ENCODE results near the gene PRKX.
"Not testable (repeated sequence)": the region's sequence is repeated elsewhere in the genome, so short reads cannot be mapped to it uniquely, and the experiment has no call there.

PRKX gene

GRCh38 chrX:3713225-3713936 is at the start of gene PRKX:
TSS of gene PRKX (minus strand) at chrX:3713649. CDS start at chrX:3713253, 396 bp downstream.
- DNase-seq (ENCODE audit: low read depth): no peak

GRCh38 chrX:3763111-3763510 is 49.7 kb upstream of the PRKX start:
- DNase-seq (ENCODE audit: low read depth): no peak

- DNase-seq (ENCODE audit: low read depth): no peak
Observed at GRCh38 chrX:3757510-3758025, 44.1 kb upstream of the PRKX start.

GRCh38 chrX:3748052-3748559 is 34.7 kb upstream of the PRKX start:
- no peak for DNase-seq (ENCODE audit: low read depth)

GRCh38 chrX:3743801-3744439 is 30.5 kb upstream of the PRKX start:
- DNase-seq (ENCODE audit: low read depth): no peak

DNA sequence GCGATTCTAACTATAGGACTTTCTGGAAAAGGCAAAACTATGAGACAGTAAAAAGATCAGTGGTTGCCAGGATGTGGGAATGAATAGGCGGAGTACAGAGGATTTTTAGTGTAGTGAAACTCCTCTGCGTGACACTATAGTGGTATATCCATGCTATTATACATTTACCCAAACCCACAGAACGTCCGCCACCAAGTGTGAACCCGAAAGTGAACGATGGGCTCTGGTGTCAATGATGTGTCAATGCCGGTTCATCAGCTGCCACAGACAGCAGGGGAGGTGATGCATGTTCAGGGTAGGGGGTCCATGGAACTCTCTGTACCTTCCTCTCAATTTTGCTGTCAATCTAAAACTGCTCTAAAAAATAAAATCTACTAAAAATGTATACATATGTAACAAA is 27.5 kb upstream of the PRKX start:
- DNase-seq (ENCODE audit: low read depth): not testable (repeated sequence)

GRCh38 chrX:3738509-3738908 is 25.1 kb upstream of the PRKX start:
- DNase-seq (ENCODE audit: low read depth): no peak

GRCh38 chrX:3736536-3736935 is 23.1 kb upstream of the PRKX start:
- DNase-seq (ENCODE audit: low read depth): not testable (repeated sequence)

DNA sequence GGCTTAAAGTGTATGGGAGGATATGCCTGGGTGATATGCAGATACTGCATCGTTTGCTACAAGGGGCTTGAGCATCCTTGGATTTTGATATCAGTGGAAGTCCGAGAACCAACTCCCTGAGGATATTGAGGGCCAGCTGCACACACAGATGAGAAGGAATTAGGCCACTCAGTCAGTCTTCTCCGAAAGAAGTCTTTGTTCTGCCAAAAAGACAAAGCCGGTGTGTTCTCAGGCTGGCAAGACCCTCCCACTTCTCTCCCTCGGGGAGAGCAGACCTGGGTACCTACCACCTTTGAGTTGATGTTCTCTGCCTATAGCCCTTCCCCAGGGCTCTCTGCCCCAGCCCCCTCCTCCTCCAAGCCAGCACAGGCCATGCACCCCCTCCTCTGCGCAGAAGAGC is 22.4 kb upstream of the PRKX start:
- DNase-seq (ENCODE audit: low read depth): not testable (repeated sequence)

GRCh38 chrX:3734456-3734855 is 21.0 kb upstream of the PRKX start:
- DNase-seq (ENCODE audit: low read depth): not testable (repeated sequence)

- DNase-seq (ENCODE audit: low read depth): no peak
Observed at GRCh38 chrX:3733043-3733430, 19.6 kb upstream of the PRKX start.

DNA sequence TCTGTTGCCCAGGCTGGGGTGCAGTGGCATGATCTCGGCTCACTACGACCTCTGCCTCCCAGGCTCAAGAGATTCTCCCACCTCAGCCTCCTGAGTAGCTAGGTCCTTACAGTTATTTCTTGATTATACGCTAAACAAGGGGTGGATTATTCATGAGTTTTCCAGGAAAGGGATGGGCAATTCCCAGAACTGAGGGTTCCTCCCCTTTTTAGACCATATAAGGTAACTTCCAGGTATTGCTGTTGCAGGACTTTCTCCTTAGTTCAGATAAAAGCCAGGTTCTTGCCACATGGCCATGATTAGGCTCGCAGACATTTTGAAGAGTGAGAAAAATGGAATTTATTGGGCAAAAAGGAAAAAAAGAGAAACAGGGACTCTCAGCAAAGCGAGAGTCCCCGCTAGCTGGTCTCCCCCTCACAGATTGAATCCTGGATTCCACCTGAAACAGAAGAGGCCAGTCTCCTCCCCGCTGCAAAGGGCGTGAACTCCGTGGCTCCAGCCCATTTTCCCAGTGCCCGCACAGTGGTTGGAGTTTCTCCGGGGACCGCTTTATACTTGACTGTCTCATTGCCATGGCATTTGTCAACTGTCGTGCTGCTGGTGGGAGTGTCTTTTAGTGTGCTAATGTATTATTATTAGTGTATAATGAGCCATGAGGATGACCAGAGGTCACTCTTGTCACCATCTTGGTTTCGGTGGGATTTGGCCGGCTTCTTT is 19.0 kb upstream of the PRKX start:
- DNase-seq (ENCODE audit: low read depth): not testable (repeated sequence)

DNA sequence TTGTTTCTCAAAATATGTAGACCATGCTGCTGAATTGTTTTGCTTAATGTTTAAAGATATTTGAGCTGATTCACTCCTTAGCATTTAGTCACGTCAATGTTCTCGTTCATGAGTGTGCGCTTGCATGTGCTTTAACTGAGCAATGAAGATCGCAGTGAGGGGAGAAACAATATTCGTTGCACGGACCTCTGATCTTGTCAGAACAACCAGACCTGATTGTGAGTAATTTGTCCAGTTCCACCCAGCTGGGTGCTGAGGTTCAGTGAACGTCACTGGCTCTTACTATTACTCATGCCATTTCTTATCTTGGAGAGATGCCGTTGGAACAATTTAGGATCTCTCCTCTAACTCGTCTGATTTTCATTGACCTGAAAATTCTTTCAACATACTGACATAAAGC is 15.0 kb upstream of the PRKX start:
- no peak for DNase-seq (ENCODE audit: low read depth)

DNA sequence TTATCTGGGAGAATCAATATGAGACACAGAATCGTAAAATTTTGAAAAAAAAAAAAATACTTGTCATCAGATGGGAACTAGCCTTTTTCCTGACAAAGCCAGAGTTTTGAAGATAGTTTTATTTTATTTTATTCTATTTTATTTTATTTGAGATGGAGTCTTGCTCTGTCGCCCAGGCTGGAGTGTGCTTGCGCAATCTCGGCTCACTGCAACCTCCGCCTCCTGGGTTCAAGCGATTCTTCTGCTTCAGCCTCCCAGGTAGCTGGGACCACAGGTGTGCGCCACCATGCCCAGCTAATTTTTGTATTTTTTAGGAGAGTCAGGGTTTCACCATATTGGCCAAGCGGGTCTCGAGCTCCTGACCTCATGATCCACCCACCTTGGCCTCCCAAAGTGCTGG is 10.0 kb upstream of the PRKX start:
- DNase-seq (ENCODE audit: low read depth): not testable (repeated sequence)

DNA sequence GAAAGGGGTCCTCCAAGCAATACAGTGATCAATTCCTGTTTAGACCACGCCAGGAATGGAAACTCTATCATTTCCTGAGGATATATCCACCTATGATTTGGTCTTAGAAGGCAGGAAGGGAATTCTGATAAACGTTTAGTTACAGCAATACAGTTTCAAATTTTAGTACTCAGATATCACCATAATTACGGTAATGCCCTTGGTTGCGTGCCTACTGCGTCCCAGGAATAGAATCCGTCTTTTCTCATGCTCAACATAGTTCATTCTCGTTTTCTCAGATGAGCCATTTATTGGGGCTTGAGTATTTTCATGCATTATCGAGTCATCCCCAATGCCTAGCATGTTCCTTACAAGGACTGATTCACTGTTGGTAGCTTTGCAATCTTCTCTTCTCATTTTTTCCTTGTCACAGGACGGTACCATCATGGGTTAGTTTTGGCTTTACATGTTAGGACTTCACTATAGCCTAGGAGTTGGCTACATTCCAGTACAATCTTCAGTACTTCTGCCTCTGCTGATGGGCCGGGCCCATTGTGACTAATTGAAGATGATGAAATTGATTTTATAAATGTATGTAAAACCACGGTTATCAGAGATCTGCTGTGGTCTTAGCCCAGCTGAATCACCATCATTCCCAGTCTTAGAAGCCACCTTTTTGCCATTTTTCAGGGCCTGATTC is 4.4 kb upstream of the PRKX start:
- DNase-seq (ENCODE audit: low read depth): no peak

DNA sequence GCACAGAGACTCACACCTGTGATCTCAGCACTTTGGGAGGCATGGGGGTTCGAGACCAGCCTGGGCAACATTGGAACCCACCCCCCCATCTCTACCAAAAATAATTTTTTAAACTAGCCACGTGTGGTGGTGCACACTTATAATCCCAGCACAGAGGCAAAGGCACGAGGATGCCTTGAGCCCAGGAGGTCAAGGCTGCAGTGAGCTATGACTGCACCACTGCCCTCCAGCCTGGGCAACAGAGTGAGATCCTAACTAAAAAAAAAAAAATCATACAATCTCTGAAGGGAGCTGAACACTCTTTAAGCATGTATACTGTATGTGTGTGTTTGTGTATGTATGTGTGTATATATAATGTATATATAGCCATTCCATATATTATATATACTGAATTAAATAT is 2.5 kb upstream of the PRKX start:
- DNase-seq (ENCODE audit: low read depth): no peak

GRCh38 chrX:3714706-3715479 is 1.4 kb upstream of the PRKX start:
- not testable (repeated sequence) for DNase-seq (ENCODE audit: low read depth)

GRCh38 chrX:3713937-3714434 is 537 bp upstream of the PRKX start:
- DNase-seq (ENCODE audit: low read depth): no peak

DNA sequence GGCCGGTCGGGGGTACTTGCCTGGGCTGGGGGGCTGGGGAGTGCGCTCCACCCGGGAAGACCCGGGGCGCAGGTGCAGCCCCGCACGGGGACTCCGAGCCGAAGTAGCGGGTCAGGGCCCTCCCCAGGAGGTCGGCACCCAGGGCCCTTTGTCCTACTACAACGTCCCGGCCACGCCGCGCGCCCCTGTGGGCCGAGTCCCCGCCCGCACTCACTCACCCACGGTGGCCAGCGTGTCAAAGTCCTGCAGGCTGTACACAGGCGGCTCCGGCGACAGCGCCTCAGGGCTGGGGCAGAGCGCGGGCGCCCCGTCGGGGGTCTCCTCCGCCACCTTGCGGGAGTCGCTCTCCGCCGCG is 602 bp downstream of the PRKX start:
- DNase-seq (ENCODE audit: low read depth): no peak

GRCh38 chrX:3712051-3712869 is 1.2 kb downstream of the PRKX start:
- no peak for DNase-seq (ENCODE audit: low read depth)

Measured in stromal cell of bone marrow (primary cell).